ENCODE data around the gene ANKRD52.
A peak's percentile ranks its signal among the peaks of the same experiment; 100 is the strongest.

Gene ANKRD52

GRCh38 chr12:56189918-56190694 lies 68.1 kb downstream of the ANKRD52 start:
- no peak for TF ChIP-seq CTCF (IDR thresholded peaks at IDR 0.05; ENCODE audit: control extremely low read depth, extremely low read depth, low read depth, missing control alignments)
- ChIA-PET CTCF (interaction anchor here (0.8 to 9.6 kb wide), 65 partner anchors 10 to 451 kb away, joined by 3 to 243 read pairs (median 5); partner anchors contain the start of genes ANKRD52, ESYT1, IL23A and MYL6), POLR2A (interaction anchor here (0.5 to 3.0 kb wide), 10 partner anchors 22 to 286 kb away, joined by 3 to 16 read pairs (median 8); partner anchors contain the start of genes ESYT1, RNF41 and ZC3H10)
- DNase-seq (ENCODE audit: extremely low spot score): peak; percentile 75

GRCh38 chr12:56189099-56189917 lies 68.9 kb downstream of the ANKRD52 start, which contains the start of gene SMARCC2:
Gene SMARCC2, minus strand, starts transcription at chr12:56189483. Its CDS starts 22 bp downstream, at chr12:56189461.
- DNase-seq (ENCODE audit: extremely low spot score): peak; percentile 95
- ChIA-PET POLR2A (interaction anchor here (0.5 to 3.0 kb wide), 12 partner anchors 22 to 287 kb away, joined by 3 to 16 read pairs (median 6); partner anchors contain the start of genes ESYT1, RNF41 and ZC3H10), CTCF (interaction anchor here (0.6 to 9.6 kb wide), 77 partner anchors 11 to 450 kb away, joined by 3 to 243 read pairs (median 4); partner anchors contain the start of genes ANKRD52, ESYT1, IL23A and MYL6)
- peak; percentile 88 for TF ChIP-seq CTCF (IDR thresholded peaks at IDR 0.05; ENCODE audit: control extremely low read depth, extremely low read depth, low read depth, missing control alignments)

GRCh38 chr12:56188778-56189098 lies 69.4 kb downstream of the ANKRD52 start:
- ChIA-PET POLR2A (interaction anchor here (1.0 to 3.0 kb wide), 7 partner anchors 23 to 282 kb away, joined by 3 to 16 read pairs (median 8); partner anchors contain the start of genes ESYT1 and ZC3H10), CTCF (interaction anchor here (0.7 to 9.6 kb wide), 42 partner anchors 11 to 449 kb away, joined by 3 to 243 read pairs (median 5); partner anchors contain the start of genes ANKRD52, ESYT1, PA2G4 and PAN2)
- DNase-seq (ENCODE audit: extremely low spot score): peak; percentile 29
- no peak for TF ChIP-seq CTCF (IDR thresholded peaks at IDR 0.05; ENCODE audit: control extremely low read depth, extremely low read depth, low read depth, missing control alignments)

GRCh38 chr12:56188131-56188777 lies 69.9 kb downstream of the ANKRD52 start:
- CTCF ChIA-PET: interaction anchor here (0.8 to 9.6 kb wide), 20 partner anchors 11 to 449 kb away, joined by 3 to 243 read pairs (median 8); partner anchors contain the start of genes ANKRD52, ESYT1, RNF41 and ZC3H10
- DNase-seq (ENCODE audit: extremely low spot score): no peak
- TF ChIP-seq CTCF (IDR thresholded peaks at IDR 0.05; ENCODE audit: control extremely low read depth, extremely low read depth, low read depth, missing control alignments): no peak
- POLR2A ChIA-PET: interaction anchor here (1.1 to 3.0 kb wide), 6 partner anchors 25 to 283 kb away, joined by 3 to 16 read pairs (median 6); partner anchors contain the start of genes RAB5B and ZC3H10
